HG03135 (cell line): Measurements from ENCODE around the gene SOHLH1.

ENCODE experiments used
- ATAC-seq: cut with Tn5 transposase; IDR thresholded peaks from one replicate; pipeline ENCODE4 v1.9.1; 2021; ENCODE audit warnings: mild to moderate bottlenecking, moderate library complexity; ENCODE audit not compliant: unreplicated experiment

Gene SOHLH1

DNA sequence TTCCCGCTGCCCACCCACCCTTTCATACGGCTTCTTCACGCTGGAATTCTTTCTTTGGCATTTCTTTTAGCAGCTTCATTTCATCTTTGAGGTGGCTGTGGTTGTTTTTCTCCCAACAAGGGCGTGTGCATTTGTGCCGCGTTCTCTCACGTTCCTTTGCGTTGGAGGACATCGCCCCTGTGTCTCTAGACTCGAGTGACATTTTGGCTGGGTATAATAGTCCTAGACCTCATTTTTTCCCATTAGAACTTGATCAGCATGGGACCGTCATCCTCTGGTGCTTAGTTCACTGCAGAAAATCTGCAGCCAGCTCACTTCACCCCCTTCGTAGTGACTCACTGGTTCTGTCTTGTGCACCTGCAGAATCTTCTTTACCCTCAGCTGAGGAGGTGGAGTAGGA is 32.2 kb upstream of the SOHLH1 start:
- no peak for ATAC-seq

DNA sequence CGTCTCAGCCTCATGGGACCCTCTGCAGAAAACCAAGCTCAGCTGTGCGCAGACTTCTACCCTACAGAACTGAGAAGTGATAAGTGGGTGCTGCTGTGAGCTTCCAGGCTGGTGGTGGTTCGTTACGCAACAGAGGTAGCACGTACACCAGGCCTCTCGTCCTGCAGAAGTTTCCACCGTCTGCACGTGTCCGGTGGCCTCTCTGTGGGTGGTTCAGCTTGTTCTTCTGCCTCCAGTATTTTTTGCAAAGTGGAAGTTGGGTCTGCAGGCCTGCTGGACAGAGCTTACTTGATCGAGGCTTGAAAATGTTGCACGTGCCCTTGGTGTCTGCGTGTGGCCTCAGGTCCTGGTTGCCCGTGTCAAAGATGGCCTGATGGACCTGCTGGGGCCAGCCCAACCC is 30.2 kb upstream of the SOHLH1 start:
- no peak for ATAC-seq

DNA sequence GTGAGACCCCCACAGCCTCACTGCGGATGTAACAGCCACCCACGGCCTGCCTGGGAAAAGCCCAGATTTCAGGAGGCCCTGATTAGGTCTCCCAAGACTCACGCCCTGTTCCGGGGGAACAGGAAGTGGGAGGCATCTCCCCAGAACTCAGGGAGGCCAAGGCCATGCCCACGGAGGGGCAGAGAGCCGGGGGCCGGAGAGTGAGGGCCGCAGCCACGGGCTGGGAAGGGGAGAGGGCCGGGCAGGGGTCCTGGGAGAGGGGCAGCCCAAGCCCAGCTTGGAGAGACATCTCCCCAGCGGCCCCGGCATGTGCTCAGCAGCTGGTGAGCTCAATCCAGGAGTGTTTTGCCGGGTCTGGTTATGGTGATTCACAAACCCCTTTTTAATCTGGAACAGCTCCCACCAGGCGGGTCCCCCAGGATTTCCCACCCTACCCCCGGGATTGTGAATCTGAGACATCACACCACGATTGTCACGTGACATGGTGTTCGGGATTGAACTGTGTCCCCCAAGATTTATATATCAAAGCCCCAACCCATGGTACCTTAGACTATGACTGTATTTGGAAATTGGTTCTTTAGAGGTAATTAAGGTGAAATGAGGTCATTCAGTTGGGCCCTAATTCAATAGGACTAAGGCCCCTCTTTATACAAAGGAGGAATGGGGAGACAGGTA is 29.3 kb upstream of the SOHLH1 start:
- ATAC-seq: no peak

DNA sequence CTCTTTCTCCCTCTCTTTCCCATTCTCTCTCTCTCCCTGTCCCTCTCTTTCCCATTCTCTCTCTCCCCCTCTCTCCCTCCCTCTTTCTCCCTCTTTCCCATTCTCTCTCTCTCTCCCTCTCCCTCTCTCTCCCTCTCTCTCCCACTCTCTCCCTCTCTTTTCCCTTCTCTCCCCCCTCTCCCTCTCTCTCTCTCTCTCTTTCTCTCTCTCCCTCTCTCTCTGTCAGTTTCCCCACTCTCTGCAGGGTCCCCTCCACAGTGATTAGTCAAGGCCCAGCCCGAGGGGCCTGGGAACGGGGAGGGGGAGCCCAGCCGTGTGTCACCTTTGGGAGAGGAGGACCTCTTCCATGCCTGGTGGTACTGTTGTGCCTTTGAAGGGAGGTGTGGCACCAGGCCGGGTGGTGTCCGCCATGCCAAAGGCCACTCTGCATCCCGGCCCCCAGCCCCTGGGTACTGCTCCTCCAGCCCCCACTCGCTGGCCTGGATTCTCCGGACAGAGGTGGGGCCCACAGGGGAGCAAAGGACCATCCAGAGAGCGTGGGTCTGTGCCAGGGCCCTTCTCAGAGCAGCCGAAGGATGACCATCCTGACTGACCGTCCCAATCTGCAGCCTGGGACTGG is 28.1 kb upstream of the SOHLH1 start:
- no peak for ATAC-seq

DNA sequence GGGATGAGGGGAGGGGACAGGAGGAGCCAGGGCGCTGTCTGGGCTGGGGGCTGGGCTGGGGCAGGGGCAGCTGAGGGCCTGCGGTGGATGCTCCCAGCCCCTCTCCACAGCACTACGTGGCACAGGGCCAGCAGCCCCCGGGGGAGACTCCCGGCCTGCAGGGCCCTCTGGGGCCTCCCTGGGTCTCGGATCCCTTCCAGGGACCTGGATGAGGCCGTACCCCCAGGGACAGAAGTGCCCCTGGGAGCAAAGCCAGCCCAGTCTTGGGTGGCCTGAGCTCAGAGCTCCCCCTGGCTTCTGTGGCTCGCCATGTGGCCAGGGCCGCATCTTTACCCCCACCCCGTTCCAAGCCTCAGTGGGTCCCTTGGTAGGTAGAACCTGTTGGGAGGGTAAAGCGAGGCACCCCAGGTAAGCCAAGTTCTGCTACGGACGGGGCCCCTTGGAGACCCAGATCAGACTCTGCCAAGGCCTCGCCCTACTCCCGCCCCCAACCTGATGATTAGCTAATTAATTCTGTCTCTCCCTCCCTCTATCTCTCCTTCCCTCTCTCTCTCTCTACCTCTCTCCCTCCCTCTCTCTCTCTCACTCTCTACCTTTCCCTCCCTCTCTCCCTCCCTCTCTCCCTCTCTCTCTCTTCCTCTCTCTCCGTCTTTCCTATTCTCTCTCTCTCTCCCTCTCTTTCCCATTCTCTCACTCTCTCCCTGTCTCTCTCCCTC is 27.0 kb upstream of the SOHLH1 start:
- no peak for ATAC-seq

DNA sequence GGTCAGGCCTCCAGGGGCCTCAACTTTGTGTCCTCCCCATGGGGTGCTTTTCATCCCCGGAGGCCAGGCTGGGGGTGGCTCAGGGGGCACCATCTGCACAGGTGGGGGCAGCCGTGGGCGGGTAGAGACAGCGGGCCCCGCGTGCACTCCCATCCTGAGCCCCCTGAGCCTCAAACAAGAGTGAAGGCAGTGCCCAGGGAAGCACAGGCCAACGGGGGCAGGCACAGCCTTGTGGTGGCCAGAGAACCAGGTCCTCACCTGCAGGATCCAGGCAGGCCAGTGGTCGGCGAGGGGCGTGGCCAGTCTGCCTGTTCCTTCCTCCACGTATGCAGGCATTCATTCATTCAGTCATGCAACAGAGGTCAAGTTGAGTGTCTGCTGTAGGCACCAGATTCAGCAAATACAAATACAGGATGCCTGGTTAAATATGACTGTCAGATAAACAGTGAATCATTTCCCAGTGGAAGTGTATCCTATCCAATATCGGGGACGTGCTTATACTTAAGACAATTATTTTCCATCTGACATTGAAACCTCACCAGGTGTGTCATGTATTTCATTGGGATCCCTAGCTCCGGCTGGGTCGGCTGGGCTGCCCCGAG is 25.0 kb upstream of the SOHLH1 start:
- ATAC-seq: no peak

DNA sequence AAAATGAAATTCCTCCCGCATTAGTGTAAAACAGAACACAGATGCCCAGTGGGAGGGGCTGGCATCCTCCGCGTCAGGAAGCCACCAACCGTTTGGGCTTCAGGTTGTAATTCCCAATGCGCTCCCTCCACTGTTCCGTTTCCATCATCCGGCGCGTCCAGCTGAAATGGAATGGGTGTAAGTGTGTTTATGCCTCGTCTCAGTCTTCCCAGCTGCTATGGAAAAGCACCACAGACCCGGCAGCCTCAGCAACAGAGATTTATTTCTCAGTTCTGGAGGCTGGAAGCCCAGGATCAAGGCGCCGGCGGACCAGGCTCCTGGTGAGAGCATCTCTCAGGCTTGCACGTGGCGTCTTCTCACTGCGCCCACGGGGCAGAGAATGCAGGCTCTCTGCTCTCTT is 23.1 kb upstream of the SOHLH1 start:
- no peak for ATAC-seq

DNA sequence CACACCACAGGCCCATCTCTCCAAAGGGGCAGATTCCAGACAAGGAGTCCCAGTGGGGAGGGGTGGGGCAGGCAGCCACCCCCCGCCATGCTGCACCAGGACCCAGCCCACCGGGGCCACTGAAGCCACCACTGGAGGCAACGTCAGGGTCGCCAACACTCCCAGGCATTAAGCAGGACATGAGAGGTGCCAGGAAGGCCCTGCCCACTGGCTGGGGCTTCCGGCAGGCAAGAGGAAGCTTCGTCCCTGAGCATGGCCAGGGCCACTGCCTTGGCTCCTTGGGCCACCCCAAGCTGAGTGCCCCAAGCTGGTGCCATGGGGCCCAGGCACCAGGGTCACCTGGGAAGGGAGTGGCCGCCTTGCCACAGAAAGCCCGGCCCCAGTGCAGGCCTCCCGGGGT is 20.2 kb upstream of the SOHLH1 start:
- ATAC-seq: no peak

DNA sequence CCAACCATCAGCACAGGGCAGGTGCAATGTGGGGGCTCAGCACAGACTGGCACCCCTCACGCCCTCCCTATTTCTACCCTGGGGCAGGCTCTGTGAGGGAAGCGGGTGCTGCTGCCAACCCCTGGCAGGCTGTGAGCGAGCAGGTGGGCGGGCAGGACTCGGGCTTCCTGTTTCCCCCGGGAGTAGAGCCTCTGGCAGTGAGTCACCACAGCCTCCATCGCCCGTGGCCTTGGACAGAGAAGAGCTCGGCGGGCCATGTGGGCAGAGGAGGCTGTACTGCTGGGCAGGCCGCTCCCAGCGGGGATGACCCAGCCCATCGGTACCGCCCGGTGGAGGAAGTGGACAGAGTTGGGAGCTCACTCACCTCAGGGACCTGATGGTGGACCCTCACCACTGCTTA is 19.3 kb upstream of the SOHLH1 start:
- ATAC-seq: no peak

DNA sequence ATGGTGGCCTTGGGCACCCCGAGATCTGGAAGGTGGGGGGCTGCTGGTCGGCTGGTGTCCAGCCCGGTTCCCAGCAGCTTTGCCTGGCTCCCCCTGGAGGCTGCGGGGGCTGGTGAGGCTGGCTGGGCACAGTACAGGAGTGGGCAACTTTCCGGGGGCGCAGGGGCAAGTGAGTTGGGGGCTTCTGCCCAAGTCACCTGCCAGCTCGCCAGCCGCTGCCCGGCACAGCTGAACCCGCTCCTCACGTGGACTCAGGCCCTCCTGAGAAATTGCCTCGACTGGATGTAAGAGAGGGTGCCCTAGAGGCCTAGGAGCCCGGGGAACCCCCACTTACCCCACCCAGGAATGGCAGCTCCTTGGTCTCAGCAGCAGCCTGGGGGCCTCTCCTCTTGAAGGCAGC is 18.1 kb upstream of the SOHLH1 start:
- no peak for ATAC-seq

DNA sequence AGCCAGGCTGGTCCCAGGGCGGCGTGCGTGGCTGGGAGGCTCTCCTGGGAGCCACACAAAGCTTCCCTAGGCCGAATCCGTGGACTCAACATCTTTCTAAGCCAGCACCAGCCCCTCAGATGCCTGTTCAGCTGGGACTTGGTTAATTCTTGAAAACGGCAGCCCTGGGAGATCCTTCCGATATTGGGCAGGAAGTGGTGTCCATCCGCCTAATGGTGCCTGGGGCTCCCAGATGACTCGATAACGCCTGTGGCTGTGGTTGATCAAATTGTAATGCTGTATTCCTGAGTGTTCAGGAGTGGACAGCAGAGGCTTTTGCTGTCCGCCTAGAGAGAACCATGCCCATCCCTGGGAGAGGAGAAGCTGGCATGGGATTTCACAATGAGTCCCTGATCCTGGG is 16.8 kb upstream of the SOHLH1 start:
- ATAC-seq: no peak

DNA sequence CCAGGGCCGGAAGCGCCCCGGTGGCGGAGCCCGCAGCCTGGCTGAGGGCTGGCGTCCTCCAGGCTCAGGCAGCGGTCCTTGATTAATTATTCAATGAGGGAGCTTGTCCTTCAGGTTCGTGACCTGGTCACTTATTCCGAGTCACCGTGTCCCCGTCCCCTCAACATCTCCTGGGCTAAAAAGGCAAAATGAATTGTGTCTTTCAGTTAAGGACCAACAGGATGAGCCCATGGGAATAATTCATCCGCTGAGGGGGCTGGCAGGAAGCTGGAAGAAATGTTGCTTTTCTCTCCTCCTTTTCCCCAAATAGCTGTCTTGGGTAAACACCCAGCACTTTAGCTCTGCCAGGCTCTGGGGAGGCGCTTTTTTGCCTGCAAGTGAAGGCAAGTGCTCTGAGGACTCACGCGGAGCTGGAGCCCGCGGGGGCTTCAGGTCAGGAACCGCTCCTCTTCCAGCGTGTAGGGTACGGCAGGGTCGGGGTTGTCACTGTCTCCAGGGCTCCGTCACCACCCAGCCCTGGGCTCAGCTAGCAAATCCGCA is 15.8 kb upstream of the SOHLH1 start:
- ATAC-seq: no peak

DNA sequence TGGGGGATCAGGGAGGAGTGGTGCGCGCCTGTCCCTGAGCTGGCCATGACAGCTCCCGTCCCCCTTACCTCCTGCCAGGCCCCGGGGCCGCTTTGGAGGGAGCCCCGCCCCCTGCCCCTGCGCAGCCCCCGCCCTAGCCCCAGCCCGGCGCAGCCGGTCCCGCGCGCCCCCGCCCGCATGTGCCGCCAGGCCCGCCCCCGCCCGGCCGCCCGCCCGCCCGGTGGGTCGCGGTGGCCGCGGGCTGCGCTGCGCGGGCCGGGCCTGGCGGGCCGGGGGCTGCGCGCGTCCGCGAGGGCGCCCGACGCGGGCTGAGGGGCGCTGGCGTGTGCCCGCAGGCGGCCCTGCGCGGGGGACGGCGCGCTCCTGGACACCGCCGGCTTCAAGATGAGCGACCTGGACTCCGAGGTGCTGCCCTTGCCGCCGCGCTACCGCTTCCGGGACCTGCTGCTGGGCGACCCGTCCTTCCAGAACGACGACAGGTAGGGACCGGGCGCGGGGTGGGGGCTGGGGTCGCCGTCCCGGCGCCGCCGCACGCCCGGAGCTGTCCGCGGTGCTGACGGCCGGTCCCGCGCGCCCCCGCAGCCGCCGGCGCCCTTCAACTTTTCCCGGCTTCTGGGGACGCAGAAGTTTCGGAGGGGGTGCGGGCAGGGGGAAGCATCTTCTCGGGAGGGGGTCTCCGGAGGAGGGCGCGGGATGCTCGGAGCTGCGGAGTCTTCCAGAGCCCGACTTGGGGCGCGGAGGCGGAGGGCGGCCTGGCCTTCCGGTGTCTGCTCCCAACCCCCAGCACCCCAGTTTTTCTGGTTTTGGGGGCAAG is 15.2 kb upstream of the SOHLH1 start:
- no peak for ATAC-seq

DNA sequence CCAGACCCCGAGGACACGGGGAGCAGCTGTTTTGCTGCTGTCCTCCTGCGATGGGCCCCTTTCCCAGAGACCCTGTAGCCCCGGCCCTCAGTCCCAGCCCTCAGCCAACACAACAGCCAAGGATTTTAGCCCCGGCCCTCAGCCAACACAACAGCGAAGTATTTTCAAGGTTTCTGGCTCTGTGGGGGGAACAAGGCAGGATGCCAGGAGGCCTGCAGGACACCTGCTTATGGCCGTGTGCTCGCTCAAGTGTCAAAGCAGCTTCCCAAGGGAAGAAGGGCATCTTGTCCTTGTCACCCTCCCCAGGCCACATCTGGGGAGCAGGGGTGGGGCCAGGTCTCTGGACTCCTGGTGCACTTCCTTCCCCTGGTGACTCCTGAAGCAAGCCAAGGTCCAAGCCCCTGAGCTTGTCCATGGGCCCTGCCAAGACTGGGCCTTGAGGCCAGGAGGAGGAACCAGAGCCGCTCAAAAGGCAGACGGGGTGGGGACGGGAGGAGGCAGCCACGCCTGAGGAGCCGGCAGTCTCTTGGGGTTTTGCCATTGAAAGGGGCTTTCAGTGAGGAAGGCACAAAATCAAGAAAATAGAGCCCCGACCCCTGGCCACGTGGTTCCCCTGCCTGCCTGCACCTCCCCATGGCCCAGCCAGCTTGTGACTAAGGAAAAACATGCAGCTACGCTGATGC is 13.5 kb upstream of the SOHLH1 start:
- ATAC-seq: no peak

DNA sequence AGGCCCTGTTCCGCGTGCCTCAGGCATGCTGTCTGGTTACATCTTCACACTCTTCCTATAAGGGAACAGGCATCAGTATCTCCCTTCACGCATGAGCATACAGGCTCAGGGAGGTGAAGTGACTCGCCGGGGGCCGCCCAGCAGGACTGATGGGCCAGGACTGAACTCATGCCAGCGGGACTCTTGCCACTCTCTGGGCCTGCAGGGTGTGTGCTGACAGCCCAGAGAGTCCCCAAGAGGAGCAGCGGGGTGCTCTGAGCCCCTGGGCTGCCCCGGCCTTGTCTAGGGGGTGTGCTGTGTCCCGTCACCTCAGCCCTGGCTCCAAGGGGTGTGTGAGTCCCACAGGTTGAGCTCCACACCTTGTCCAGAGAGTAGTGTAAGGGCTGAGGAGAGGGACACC is 12.6 kb upstream of the SOHLH1 start:
- ATAC-seq: no peak

DNA sequence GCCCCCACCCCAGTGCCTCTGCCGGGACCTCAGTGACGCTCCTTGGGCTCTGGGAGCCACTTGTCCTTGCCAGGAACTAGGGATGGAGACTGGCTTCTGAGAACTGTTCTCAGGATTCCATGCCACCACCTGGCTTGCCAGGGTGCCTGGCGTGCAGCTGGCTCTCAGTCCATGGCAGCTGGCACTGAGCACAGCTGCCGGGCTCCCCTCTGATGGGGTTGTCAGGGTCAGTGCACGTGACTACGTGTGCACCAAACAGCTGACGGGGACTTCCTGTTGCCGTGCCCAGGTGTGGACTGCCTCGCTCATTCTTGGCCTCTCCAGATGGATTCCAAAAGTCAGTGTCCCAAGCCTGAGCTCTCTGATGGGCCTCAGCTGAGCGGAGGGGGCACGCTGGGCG is 12.1 kb upstream of the SOHLH1 start:
- ATAC-seq: no peak

DNA sequence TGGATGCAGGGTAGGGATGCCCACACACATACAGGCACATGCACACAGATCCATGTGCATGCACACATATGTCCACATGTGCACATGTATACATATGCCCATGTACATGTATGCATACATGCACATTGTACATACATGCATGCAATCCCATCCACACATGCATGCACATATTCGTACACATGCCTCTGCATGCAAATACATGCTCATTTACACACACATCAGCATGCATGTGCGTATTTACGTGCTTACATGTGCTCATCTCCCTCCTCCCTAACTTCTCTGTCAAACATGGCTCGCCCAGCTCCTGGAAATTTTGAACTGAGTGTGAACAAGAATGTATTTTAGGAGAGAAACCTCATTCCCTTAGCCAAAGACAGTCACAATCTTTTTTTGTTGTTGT is 8.9 kb upstream of the SOHLH1 start:
- ATAC-seq: no peak

DNA sequence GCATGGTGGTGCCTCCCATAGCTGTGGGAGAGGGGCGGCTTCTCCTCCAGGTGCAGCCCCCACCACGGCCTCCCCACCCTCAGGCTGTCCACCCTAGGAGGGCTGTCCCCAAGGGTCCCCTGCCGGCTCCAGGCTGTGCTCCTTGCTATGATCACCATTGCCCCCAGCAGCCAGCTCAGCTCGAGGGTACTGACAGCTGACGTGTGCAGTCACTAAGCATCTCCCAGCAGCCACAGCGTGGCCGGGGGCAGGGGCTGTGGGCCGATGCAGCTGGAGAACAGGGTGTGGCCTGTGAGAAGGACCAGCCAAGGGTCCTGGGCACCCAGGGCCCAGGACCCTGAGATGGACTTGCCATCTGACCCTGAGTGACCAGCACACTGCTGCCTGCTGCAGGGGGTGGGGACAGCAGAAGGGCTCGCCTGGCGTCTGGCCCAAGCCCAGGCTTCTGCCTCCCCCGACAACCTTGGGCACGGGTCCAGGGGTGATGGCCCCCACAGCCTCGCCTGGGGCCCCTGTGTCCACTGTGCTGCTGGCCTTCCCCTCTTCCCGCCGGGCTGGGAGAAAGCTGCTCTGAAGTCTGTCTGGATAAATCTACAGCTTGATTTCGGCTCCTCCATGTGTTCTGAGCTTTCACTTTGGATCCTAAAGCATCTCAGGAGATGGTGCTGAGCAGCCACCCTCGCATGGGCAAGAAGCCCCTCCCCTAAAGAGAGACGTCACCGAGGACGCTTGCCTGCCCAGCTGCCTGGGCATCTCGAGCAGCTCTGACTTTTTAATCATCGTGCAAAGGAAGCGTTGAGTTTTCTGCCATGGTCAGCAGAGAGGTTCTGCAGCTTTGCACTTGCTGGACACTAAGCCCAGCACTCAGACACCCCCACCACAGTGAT is 8.2 kb upstream of the SOHLH1 start:
- ATAC-seq: no peak

DNA sequence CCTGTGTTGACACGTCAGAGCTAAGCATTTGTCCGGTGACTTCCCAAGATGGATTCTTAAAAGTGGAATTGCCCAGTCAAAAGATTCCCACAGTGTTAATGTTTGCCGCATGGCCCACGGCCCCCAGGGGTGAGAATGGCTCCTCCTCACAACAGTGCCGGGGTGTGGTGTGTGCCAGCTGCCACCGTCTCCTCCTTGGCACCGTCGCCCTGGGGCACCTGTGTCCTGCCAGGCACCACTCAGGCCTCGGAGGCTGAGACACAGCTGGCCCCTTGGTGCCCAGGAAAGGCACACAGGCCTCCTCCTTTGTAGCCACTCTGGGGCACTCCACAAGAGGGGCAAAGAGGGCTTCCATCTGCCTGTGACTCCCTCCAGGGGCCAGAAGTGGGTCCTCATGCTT is 7.0 kb upstream of the SOHLH1 start:
- no peak for ATAC-seq
